ENCODE data around the gene MINDY4. TPM values are rescaled to one million over a fixed set of nuclear protein-coding genes. Genes with fewer than 3 reads are reported as not detected.

The MINDY4 gene
- total RNA-seq, 1 donor from 2014 or later: 28.4 TPM

DNA sequence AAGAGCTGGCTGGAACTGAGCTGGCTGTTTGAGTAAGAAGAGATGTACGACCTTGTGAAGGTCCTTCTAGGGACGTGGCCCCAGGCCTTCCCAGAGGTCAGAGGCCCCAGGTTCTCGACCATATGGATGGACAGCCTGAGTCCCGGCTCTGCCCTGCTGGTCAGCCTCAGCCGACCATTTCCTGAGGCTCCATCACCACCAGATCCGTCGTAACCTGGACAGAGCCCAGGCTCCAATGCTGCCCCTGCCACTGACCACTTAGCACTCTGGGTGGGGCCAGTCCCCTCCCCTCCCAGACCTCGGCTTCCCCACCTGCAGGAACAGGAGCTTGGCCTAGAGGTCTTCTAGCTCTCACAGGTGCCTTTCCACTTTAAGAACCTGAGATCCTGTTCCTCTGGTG lies 29.9 kb upstream of the MINDY4 start:
- no peak for DNase-seq (ENCODE audit: low spot score)

DNA sequence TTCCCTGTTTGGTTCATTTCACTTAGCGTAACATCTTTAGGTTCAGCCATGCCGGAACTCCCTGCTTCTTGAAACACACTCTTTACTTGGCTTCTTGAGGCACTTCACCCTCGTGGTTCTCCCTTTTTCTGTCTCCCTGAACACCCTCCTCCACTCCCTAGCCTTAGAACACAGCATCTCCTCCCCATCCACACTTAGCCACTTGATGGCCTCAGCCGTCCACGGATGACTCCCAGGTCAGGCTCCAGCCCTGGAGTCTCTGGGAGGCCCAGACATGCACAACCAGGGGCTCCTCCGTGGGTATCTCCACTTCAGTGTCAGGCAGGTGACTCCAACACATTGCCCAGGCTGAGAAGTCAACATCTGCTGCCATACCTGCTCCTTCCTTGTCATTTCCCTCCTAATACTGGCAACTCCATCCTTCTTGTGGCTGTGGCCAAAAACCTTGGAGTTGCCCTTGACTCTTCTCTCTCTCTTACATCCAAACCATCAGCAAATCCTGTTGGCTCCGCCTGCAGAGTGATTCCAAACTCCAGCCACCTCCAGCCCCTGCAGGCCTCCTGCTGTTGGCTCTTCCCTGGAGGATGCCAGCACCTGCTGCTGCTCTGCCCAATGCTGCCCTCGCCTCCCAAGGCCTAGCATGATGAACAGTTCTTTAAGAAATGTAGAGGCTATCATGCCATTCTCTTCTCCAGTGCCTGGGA lies 27.7 kb upstream of the MINDY4 start:
- peak; percentile 63 for DNase-seq (ENCODE audit: low spot score)

DNA sequence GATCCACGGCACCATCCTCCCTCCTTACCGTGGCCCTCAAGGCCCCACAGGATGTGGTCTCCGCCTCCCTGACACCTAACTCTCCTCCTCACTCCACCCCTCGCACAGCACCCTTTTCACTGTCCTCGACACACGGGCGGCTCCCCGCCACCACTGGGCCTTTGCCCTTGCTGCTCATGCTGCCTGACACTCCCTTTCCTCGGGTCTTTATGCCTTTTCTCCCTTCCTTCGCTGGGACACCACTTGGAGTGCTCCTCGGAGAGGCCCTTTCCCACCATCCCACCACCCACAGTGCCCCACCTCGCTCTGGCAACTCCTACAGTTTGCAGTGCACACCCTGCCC lies 27.2 kb upstream of the MINDY4 start:
- DNase-seq (ENCODE audit: low spot score): no peak

DNA sequence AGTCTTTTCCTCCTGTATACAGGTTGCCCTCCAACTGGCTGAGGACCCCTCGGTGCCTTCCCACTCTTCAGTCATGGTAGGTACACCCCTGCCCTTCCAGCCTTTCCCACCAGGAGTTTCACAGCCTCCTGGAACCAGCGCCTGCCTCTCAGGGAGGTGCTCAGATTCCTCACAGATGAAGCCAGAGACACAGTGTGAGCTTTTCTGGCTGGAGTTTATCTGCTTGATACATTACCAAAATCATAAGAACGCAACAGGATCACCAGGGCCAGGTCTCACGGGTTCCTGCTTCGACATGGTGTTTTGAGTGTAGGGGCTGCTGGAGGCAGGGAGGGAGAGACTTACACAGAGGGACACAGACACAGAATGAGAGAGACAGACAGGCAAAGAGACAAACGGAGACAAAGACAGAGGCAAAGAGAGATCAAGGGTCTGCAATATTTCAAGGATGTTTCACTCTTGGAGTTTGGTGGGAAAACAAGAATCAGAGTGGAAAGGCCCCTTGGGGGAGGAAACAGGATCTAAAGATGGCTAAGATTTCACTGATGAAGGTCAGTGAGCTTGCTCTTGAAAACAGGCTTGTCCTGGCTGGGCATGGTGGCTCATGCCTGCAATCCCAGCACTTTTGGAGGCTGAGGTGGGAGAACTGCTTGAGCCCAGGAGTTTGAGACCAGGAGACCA lies 25.8 kb upstream of the MINDY4 start:
- peak; percentile 54 for DNase-seq (ENCODE audit: low spot score)

DNA sequence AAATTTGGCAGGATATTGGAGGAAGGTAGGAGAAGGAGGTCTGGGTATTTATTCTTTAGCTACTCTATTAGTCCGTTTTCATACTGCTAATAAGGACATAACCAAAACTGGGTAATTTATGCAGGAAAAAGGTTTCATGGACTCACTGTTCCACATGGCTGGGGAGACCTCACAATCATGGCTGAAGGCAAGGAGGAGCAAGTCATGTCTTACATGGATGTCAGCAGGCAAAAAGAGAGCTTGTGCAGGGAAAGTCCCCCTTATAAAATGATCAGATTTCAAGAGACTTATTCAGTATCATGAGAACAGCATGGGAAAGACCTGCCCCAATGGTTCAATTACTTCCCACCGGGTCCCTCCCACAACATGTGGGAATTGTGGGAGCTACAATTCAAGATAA lies 21.2 kb upstream of the MINDY4 start:
- no peak for DNase-seq (ENCODE audit: low spot score)

- peak; percentile 20 for DNase-seq (ENCODE audit: low spot score)
These were observed 20.2 kb upstream of the MINDY4 start for GRCh38 chr7:30750683-30751650.

GRCh38 chr7:30751696-30752273 lies 19.4 kb upstream of the MINDY4 start, which contains the start of gene INMT:
Gene INMT (plus strand): TSS chr7:30752135. CDS start chr7:30752151, 16 bp downstream.
- peak; percentile 21 for DNase-seq (ENCODE audit: low spot score)

DNA sequence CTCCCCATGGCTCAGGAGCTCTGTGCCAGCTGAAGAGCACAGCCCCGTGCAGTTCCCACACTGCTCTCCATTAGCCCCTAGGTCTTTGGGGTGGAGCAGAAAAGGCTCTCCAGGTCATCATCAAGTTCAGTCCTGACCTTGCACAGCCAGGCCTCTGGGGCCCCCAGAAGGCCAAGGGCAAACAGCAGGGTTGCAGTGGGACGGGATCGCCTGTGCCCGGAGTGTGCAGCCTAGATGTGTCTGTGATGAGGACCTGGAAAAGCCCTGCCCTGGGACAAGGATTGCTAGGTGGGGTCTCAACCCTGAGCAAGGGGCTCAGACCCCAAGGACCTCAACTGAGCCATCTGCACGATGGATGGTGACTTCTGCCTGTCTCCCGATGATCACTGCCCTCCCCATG lies 18.7 kb upstream of the MINDY4 start:
- DNase-seq (ENCODE audit: low spot score): no peak

DNA sequence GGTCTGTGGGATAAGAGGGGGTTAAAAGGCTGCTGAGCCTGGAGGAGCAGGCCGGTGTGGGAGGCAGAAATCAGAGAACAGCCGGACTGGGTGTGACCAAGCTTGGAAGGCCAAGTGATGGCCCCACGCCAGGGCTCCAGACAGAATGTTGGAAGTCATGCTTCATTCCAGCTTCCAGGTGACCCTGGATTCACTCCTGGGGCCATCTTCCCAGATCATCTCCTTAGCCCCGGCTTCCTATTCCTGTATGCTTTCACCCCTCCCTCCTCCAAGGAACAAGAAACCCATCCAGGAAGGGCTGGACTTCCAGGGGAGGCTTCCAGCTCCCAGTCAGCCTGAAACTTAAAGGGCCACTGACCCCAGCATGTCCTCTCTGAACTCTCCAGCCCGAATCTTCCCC lies 18.2 kb upstream of the MINDY4 start:
- DNase-seq (ENCODE audit: low spot score): peak; percentile 76

GRCh38 chr7:30754315-30754877 lies 16.8 kb upstream of the MINDY4 start:
- DNase-seq (ENCODE audit: low spot score): no peak

GRCh38 chr7:30755384-30756154 lies 15.6 kb upstream of the MINDY4 start:
- DNase-seq (ENCODE audit: low spot score): peak; percentile 31

- no peak for DNase-seq (ENCODE audit: low spot score)
These were observed 13.9 kb upstream of the MINDY4 start for GRCh38 chr7:30757342-30757692.

GRCh38 chr7:30760514-30761213 lies 10.6 kb upstream of the MINDY4 start:
- DNase-seq (ENCODE audit: low spot score): no peak

- DNase-seq (ENCODE audit: low spot score): peak; percentile 74
These were observed 9.7 kb upstream of the MINDY4 start for GRCh38 chr7:30761214-30762156.

- DNase-seq (ENCODE audit: low spot score): peak; percentile 95
These were observed 6.9 kb upstream of the MINDY4 start for GRCh38 chr7:30764030-30764975.

GRCh38 chr7:30765408-30765807 lies 5.8 kb upstream of the MINDY4 start:
- DNase-seq (ENCODE audit: low spot score): no peak

DNA sequence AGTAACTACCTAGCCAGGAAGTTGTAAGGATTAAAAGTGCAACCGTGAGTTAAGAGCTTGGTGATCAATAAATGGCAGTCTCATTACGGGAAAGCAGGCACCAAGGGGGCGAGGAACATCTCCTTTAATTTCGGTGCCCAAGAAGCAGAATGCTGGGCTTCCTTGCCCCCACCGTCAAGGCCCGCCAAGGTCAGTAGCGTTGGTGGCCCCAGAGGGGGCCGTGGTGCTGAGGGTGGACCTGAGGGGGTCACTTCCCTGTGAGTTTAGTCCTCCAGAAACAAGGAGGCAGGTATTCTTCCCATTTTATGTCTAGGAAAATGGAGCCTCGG lies 408 bp upstream of the MINDY4 start:
- no peak for DNase-seq (ENCODE audit: low spot score)

GRCh38 chr7:30771880-30772425 lies 736 bp downstream of the MINDY4 start:
- peak; percentile 18 for DNase-seq (ENCODE audit: low spot score)
